Liver (tissue), 9 donors: ENCODE results near the gene WDHD1. TPM values are rescaled to one million over a fixed set of nuclear protein-coding genes. Genes with fewer than 3 reads are reported as not detected.
"Not testable (repeated sequence)": the region's sequence is repeated elsewhere in the genome, so short reads cannot be mapped to it uniquely, and the experiment has no call there.

ENCODE experiments used
- DNase-seq: peaks from one replicate; pipeline ENCODE4 v3.0.0-alpha.2; 2017; ENCODE audit warnings: low spot score
- H3K27ac ChIP-seq, 2 donors: one replicate each; pipeline ENCODE4 v1.7.0; 2013; ENCODE audit warnings: inconsistent platforms in 2 of 2, low read length in 2 of 2, control low read depth in 1 of 2, low read depth in 1 of 2, mild to moderate bottlenecking in 1 of 2
- H3K27me3 ChIP-seq, 4 donors: one replicate each; pipeline versions ENCODE4 v1.6.1 to v1.7.0; 2013; ENCODE audit warnings: low read length in 3 of 4, inconsistent platforms in 1 of 4, mild to moderate bottlenecking in 1 of 4, moderate library complexity in 1 of 4; ENCODE audit not compliant: control insufficient read depth in 4 of 4, insufficient read depth in 4 of 4
- H3K36me3 ChIP-seq, 4 donors: one replicate each; pipeline versions ENCODE4 v1.6.1 to v1.7.0; 2013; ENCODE audit warnings: low read length in 3 of 4, mild to moderate bottlenecking in 3 of 4, low read depth in 1 of 4, moderate library complexity in 1 of 4; ENCODE audit not compliant: control insufficient read depth in 4 of 4, insufficient read depth in 3 of 4
- H3K4me1 ChIP-seq, 4 donors: one replicate each; pipeline versions ENCODE4 v1.6.1 to v1.7.0; 2013; ENCODE audit warnings: low read length in 3 of 4, mild to moderate bottlenecking in 3 of 4, moderate library complexity in 1 of 4; ENCODE audit not compliant: control insufficient read depth in 4 of 4, insufficient read depth in 4 of 4
- H3K4me3 ChIP-seq, 3 donors: one replicate each; pipeline versions ENCODE4 v1.6.1 to v1.7.0; 2013; ENCODE audit warnings: low read length in 3 of 3, control low read depth in 1 of 3, low read depth in 1 of 3, mild to moderate bottlenecking in 1 of 3
- H3K9ac ChIP-seq, 2 donors: one replicate each; pipeline ENCODE4 v1.7.0; 2013; ENCODE audit warnings: low read length in 2 of 2, mild to moderate bottlenecking in 2 of 2, moderate library complexity in 2 of 2, control low read depth in 1 of 2, low read depth in 1 of 2
- H3K9me3 ChIP-seq, 4 donors: one replicate each; pipeline versions ENCODE4 v1.6.1 to v1.7.0; 2013; ENCODE audit warnings: low read length in 3 of 4; ENCODE audit not compliant: control insufficient read depth in 4 of 4
- EGR1 ChIP-seq, 2 donors: IDR thresholded peaks; 2 replicates each; pipeline ENCODE4 v1.6.1; 2016 to 2018; ENCODE audit warnings: antibody characterized with exemption in 2 of 2, low read depth in 2 of 2
- FOXA1 ChIP-seq: IDR thresholded peaks from 2 replicates; pipeline ENCODE4 v1.6.1; 2016; ENCODE audit warnings: antibody characterized with exemption
- FOXA2 ChIP-seq: IDR thresholded peaks from 2 replicates; pipeline ENCODE4 v1.6.1; 2016; ENCODE audit warnings: antibody characterized with exemption
- GABPA ChIP-seq, 2 donors: IDR thresholded peaks in 1 of 2; conservative IDR thresholded peaks in 1 of 2; 2 replicates each; pipeline ENCODE4 v1.6.1; 2016; ENCODE audit warnings: antibody characterized with exemption in 2 of 2, mild to moderate bottlenecking in 1 of 2, moderate library complexity in 1 of 2
- HNF4A ChIP-seq, 2 donors: conservative IDR thresholded peaks; 2 replicates each; pipeline ENCODE4 v1.6.1; 2016; ENCODE audit warnings: antibody characterized with exemption in 2 of 2, mild to moderate bottlenecking in 2 of 2
- HNF4G ChIP-seq: IDR thresholded peaks from 2 replicates; pipeline ENCODE4 v1.6.1; 2016; ENCODE audit warnings: antibody characterized with exemption
- JUND ChIP-seq, 2 donors: IDR thresholded peaks; 2 replicates each; pipeline ENCODE4 v1.6.1; 2016; ENCODE audit warnings: antibody characterized with exemption in 2 of 2
- NR2F2 ChIP-seq: IDR thresholded peaks from 2 replicates; pipeline ENCODE4 v1.6.1; 2016; ENCODE audit warnings: antibody characterized with exemption
- RAD21 ChIP-seq, 2 donors: IDR thresholded peaks; 2 replicates each; pipeline ENCODE4 v1.6.1; 2016; ENCODE audit warnings: antibody characterized with exemption in 2 of 2, mild to moderate bottlenecking in 2 of 2
- RXRA ChIP-seq, 2 donors: IDR thresholded peaks; 2 replicates each; pipeline ENCODE4 v1.6.1; 2017 to 2018; ENCODE audit warnings: antibody characterized with exemption in 2 of 2, mild to moderate bottlenecking in 1 of 2
- SP1 ChIP-seq: IDR thresholded peaks from 2 replicates; pipeline ENCODE4 v1.6.1; 2018; ENCODE audit warnings: antibody characterized with exemption, mild to moderate bottlenecking
- TAF1 ChIP-seq: conservative IDR thresholded peaks from 2 replicates; pipeline ENCODE4 v1.6.1; 2016; ENCODE audit warnings: antibody characterized with exemption, mild to moderate bottlenecking
- YY1 ChIP-seq: IDR thresholded peaks from 2 replicates; pipeline ENCODE4 v1.6.1; 2016; ENCODE audit warnings: antibody characterized with exemption, mild to moderate bottlenecking
- WGBS: extraction: QIAGEN DNeasy Blood & Tissue Kit; methylation state at CpG from one replicate; pipeline ENCODE4 v1.1.7; 2013; 5-methylcytosine and 5-hydroxymethylcytosine counted together
- polyA plus RNA-seq, 2 donors: library from polyadenylated mRNA; stranded (reverse) in 1 of 2; unstranded in 1 of 2; fragments of 200-250 nt in 1 of 2; fragments of >200 nt in 1 of 2; fragmentation: Nextera tagmentation in 1 of 2; extraction: Ambion mirVana in 1 of 2; gene quantifications; one replicate each; pipeline versions ENCODE4 v1.2.1 to v1.2.3, GENCODE V29; 2013 to 2015
- total RNA-seq, 2 donors: library from RNA; depleted of rRNA; stranded (reverse); fragments of >200 nt; gene quantifications; one replicate each; pipeline ENCODE4 v1.2.3, GENCODE V29; 2014
- TF ChIP-seq, protein P1 (sequence below): IDR thresholded peaks from 2 replicates; pipeline ENCODE4 v1.6.1; 2016; ENCODE audit warnings: antibody characterized with exemption
- TF ChIP-seq, protein P2 (sequence below): IDR thresholded peaks from 2 replicates; pipeline ENCODE4 v1.6.1; 2016; ENCODE audit warnings: antibody characterized with exemption
- TF ChIP-seq, protein P3 (sequence below): IDR thresholded peaks from 2 replicates; pipeline ENCODE4 v1.6.1; 2016; ENCODE audit warnings: antibody characterized with exemption, mild to moderate bottlenecking
- TF ChIP-seq, protein P4 (sequence below): IDR thresholded peaks from 2 replicates; pipeline ENCODE4 v1.6.1; 2016; ENCODE audit warnings: antibody characterized with exemption
- TF ChIP-seq, protein P5 (sequence below): fragments of 150-350 bp; IDR thresholded peaks from 2 replicates; pipeline ENCODE4 v1.5.1; 2017; ENCODE audit warnings: improper control_type of control experiment, low read depth, low read length; ENCODE audit not compliant: missing input control
- donor health status: healthy.
- donor health status: healthy.
- donor health status: healthy.
- donor health status: healthy.
- donor health status: healthy.

Gene WDHD1
- total and polyA plus RNA-seq, 4 donors: 0.18 to 14.1 (median 0.42) TPM

DNA sequence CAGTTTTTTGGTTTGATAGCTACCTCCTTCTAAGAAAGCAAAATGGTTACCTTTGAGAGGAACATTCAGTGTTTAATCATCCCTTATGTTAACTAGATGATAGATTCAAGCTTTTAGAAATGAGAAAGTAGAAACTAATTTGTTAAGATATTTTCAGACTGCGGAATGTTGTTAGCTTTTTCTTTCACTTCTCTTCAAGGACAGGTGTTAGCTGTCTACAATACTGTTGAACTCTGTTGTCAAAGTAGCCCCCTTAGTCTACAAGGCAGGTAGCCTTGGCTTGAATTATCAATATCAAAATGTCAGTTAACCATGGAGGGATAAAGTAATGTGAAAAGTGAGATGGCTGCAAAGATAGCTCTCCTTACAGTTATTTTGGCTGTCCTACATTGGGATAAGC is 39.3 kb upstream of the WDHD1 start:
- TF ChIP-seq RXRA (IDR thresholded peaks at IDR 0.05) (no peak), HNF4A (conservative IDR thresholded peaks at IDR 0.05) (no peak), NR2F2 (no peak)
- TF ChIP-seq, protein P1, sequence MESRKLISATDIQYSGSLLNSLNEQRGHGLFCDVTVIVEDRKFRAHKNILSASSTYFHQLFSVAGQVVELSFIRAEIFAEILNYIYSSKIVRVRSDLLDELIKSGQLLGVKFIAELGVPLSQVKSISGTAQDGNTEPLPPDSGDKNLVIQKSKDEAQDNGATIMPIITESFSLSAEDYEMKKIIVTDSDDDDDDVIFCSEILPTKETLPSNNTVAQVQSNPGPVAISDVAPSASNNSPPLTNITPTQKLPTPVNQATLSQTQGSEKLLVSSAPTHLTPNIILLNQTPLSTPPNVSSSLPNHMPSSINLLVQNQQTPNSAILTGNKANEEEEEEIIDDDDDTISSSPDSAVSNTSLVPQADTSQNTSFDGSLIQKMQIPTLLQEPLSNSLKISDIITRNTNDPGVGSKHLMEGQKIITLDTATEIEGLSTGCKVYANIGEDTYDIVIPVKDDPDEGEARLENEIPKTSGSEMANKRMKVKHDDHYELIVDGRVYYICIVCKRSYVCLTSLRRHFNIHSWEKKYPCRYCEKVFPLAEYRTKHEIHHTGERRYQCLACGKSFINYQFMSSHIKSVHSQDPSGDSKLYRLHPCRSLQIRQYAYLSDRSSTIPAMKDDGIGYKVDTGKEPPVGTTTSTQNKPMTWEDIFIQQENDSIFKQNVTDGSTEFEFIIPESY: no peak
- TF ChIP-seq, protein P2, sequence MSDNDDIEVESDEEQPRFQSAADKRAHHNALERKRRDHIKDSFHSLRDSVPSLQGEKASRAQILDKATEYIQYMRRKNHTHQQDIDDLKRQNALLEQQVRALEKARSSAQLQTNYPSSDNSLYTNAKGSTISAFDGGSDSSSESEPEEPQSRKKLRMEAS: no peak
- 98% methylated on average over 1 of the region's 1 CpG for WGBS
- Histone ChIP-seq H3K9me3 (no peaks in the 10 kb centered on the region), H3K4me3 (no peak overlapping the region), H3K4me1 (peaks cover 0 to 9% (median 0%) of the 10 kb centered on the region in 4 donors), H3K36me3 (peaks cover 9 to 19% (median 14%) of the 10 kb centered on the region in 4 donors), H3K27ac (no peak overlapping the region), H3K27me3 (no peaks in the 10 kb centered on the region), H3K9ac (no peak overlapping the region)
- no peak for DNase-seq

DNA sequence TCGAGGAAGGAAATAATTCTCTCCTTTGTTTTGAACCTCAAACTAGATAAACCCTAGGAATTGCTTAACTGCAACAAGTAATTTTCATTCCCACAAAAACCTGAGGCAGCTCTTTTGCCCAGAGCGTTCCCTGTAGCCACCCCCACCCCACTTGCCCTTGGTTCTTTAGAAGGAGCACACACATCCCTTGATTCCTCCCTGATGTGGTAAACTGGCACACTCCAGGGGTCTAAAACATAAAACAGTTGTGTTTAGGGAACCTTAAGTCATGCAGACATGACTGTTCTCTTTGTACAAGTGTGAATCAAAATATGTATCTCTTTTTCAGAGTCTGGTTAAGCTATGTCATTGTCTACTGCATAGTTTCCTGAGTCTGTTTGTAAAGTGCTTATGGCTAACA is 38.5 kb upstream of the WDHD1 start:
- DNase-seq: no peak
- H3K4me1 ChIP-seq: peaks cover 0 to 9% (median 0%) of the 10 kb centered on the region in 4 donors
- no peaks in the 10 kb centered on the region for H3K27me3 ChIP-seq
- H3K9ac ChIP-seq: no peak overlapping the region
- TF ChIP-seq, protein P2: no peak
- TF ChIP-seq TAF1 (no peak), HNF4A (conservative IDR thresholded peaks at IDR 0.05) (no peak), FOXA1 (no peak), SP1 (no peak), JUND (IDR thresholded peaks at IDR 0.05) (no peak), HNF4G (no peak), RXRA (IDR thresholded peaks at IDR 0.05) (no peak), EGR1 (IDR thresholded peaks at IDR 0.05; ENCODE audit: low read depth in 2 of 2) (no peak), YY1 (no peak), NR2F2 (no peak), GABPA (IDR thresholded peaks at IDR 0.05 in 1 of 2, conservative IDR thresholded peaks at IDR 0.05 in 1 of 2) (no peak), FOXA2 (no peak), RAD21 (IDR thresholded peaks at IDR 0.05) (no peak)
- TF ChIP-seq, protein P3, sequence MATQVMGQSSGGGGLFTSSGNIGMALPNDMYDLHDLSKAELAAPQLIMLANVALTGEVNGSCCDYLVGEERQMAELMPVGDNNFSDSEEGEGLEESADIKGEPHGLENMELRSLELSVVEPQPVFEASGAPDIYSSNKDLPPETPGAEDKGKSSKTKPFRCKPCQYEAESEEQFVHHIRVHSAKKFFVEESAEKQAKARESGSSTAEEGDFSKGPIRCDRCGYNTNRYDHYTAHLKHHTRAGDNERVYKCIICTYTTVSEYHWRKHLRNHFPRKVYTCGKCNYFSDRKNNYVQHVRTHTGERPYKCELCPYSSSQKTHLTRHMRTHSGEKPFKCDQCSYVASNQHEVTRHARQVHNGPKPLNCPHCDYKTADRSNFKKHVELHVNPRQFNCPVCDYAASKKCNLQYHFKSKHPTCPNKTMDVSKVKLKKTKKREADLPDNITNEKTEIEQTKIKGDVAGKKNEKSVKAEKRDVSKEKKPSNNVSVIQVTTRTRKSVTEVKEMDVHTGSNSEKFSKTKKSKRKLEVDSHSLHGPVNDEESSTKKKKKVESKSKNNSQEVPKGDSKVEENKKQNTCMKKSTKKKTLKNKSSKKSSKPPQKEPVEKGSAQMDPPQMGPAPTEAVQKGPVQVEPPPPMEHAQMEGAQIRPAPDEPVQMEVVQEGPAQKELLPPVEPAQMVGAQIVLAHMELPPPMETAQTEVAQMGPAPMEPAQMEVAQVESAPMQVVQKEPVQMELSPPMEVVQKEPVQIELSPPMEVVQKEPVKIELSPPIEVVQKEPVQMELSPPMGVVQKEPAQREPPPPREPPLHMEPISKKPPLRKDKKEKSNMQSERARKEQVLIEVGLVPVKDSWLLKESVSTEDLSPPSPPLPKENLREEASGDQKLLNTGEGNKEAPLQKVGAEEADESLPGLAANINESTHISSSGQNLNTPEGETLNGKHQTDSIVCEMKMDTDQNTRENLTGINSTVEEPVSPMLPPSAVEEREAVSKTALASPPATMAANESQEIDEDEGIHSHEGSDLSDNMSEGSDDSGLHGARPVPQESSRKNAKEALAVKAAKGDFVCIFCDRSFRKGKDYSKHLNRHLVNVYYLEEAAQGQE: no peak
- TF ChIP-seq, protein P1: no peak
- TF ChIP-seq, protein P4, sequence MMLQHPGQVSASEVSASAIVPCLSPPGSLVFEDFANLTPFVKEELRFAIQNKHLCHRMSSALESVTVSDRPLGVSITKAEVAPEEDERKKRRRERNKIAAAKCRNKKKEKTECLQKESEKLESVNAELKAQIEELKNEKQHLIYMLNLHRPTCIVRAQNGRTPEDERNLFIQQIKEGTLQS: no peak
- TF ChIP-seq, protein P5, sequence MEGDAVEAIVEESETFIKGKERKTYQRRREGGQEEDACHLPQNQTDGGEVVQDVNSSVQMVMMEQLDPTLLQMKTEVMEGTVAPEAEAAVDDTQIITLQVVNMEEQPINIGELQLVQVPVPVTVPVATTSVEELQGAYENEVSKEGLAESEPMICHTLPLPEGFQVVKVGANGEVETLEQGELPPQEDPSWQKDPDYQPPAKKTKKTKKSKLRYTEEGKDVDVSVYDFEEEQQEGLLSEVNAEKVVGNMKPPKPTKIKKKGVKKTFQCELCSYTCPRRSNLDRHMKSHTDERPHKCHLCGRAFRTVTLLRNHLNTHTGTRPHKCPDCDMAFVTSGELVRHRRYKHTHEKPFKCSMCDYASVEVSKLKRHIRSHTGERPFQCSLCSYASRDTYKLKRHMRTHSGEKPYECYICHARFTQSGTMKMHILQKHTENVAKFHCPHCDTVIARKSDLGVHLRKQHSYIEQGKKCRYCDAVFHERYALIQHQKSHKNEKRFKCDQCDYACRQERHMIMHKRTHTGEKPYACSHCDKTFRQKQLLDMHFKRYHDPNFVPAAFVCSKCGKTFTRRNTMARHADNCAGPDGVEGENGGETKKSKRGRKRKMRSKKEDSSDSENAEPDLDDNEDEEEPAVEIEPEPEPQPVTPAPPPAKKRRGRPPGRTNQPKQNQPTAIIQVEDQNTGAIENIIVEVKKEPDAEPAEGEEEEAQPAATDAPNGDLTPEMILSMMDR: no peak
- peaks cover 9 to 19% (median 14%) of the 10 kb centered on the region in 4 donors for H3K36me3 ChIP-seq
- H3K9me3 ChIP-seq: no peaks in the 10 kb centered on the region
- H3K4me3 ChIP-seq: no peak overlapping the region
- 83% methylated on average over 2 of the region's 2 CpGs for WGBS
- H3K27ac ChIP-seq: no peak overlapping the region

DNA sequence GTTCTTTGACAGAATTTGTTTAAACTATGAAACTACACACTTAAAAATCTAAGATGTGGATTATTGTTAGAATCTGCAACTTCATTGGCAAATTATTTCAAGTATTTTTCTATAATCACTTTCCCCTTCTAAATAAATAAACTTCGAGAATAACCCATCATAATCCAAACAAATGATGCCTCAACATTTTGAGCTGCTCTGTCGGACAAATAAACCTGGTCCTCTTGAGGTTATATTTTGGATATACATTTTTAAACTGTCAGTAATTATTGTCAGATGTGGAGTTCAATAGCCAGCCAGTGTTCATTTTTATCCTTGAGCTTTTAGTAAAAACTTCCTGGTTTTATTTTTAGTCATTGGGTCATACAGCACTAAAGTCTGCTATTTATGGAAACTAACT is 38.0 kb upstream of the WDHD1 start:
- not testable (repeated sequence) for H3K4me1 ChIP-seq, H3K9me3 ChIP-seq, H3K4me3 ChIP-seq, H3K9ac ChIP-seq, H3K27me3 ChIP-seq, H3K27ac ChIP-seq, DNase-seq
- 90% methylated on average over 2 of the region's 2 CpGs for WGBS
- H3K36me3 ChIP-seq: peaks cover 9 to 19% (median 14%) of the 10 kb centered on the region in 4 donors
